HG03342 (cell line): ENCODE measurements around the gene MED12L.

ENCODE experiments used
- ATAC-seq: cut with Tn5 transposase; IDR thresholded peaks from one replicate; pipeline ENCODE4 v1.9.1; 2021; ENCODE audit warnings: mild to moderate bottlenecking, moderate library complexity; ENCODE audit not compliant: unreplicated experiment

The MED12L gene

GRCh38 chr3:151283907-151284461 lies 198.5 kb downstream of the MED12L start:
- ATAC-seq, result no peak

GRCh38 chr3:151285940-151286339 lies 200.5 kb downstream of the MED12L start:
- ATAC-seq, result no peak

GRCh38 chr3:151289445-151289844 lies 204.0 kb downstream of the MED12L start:
- no peak for ATAC-seq

- no peak for ATAC-seq
Measured at GRCh38 chr3:151290673-151291072, 205.2 kb downstream of the MED12L start.

GRCh38 chr3:151293127-151293526 lies 207.7 kb downstream of the MED12L start:
- no peak for ATAC-seq

- ATAC-seq, result no peak
Measured at GRCh38 chr3:151296226-151296625, 210.8 kb downstream of the MED12L start.

- no peak for ATAC-seq
Measured at GRCh38 chr3:151297429-151297828, 212.0 kb downstream of the MED12L start.

- ATAC-seq, result no peak
Measured at GRCh38 chr3:151299006-151299405, 213.5 kb downstream of the MED12L start.

GRCh38 chr3:151300539-151300938 lies 215.1 kb downstream of the MED12L start:
- no peak for ATAC-seq

GRCh38 chr3:151301787-151302186 lies 216.3 kb downstream of the MED12L start:
- ATAC-seq, result no peak

- ATAC-seq, result no peak
Measured at GRCh38 chr3:151303751-151304150, 218.3 kb downstream of the MED12L start.

GRCh38 chr3:151305060-151305774 lies 219.8 kb downstream of the MED12L start:
- ATAC-seq, result no peak

- no peak for ATAC-seq
Measured at GRCh38 chr3:151305775-151306151, 220.3 kb downstream of the MED12L start.

- ATAC-seq, result no peak
Measured at GRCh38 chr3:151306168-151306810, 220.8 kb downstream of the MED12L start.

GRCh38 chr3:151307131-151307530 lies 221.7 kb downstream of the MED12L start:
- ATAC-seq, result no peak

GRCh38 chr3:151307583-151308488 lies 222.4 kb downstream of the MED12L start:
- no peak for ATAC-seq

GRCh38 chr3:151309566-151309965 lies 224.1 kb downstream of the MED12L start:
- ATAC-seq, result no peak

- no peak for ATAC-seq
Measured at GRCh38 chr3:151312972-151313371, 227.5 kb downstream of the MED12L start.

GRCh38 chr3:151314137-151314536 lies 228.7 kb downstream of the MED12L start:
- ATAC-seq, result no peak

- ATAC-seq, result no peak
Measured at GRCh38 chr3:151314593-151314992, 229.1 kb downstream of the MED12L start.

- no peak for ATAC-seq
Measured at GRCh38 chr3:151315136-151315535, 229.7 kb downstream of the MED12L start.
